ENCODE data around the gene MAP2K7.

GRCh38 chr19:7911508-7912143, 7.9 kb downstream of the MAP2K7 start:
- no peak for TF ChIP-seq NFIC (IDR thresholded peaks at IDR 0.05)
- TF ChIP-seq REST (IDR thresholded peaks at IDR 0.05; ENCODE audit: low read depth), result no peak
- TF ChIP-seq EP300 (IDR thresholded peaks at IDR 0.05; ENCODE audit: borderline replicate concordance), result no peak
- no peak for TF ChIP-seq EGR1 (IDR thresholded peaks at IDR 0.05)
- no peak for TF ChIP-seq MAX (IDR thresholded peaks at IDR 0.05)
- no peak for TF ChIP-seq FOXM1 (IDR thresholded peaks at IDR 0.05; ENCODE audit: borderline replicate concordance, low read depth)
- no peak for TF ChIP-seq YY1 (IDR thresholded peaks at IDR 0.05; ENCODE audit: low read depth)
- TF ChIP-seq RAD21 (IDR thresholded peaks at IDR 0.05; ENCODE audit: low read depth), result no peak
- no peak for TF ChIP-seq TAF1 (IDR thresholded peaks at IDR 0.05; ENCODE audit: low read depth)

Measured in Ishikawa (cell line).